Measurements from ENCODE around the gene ANTKMT. TPM values are rescaled to one million over a fixed set of nuclear protein-coding genes. Genes with fewer than 3 reads are reported as not detected.

The ANTKMT gene
- total and polyA plus RNA-seq, 2 of the 8 experiments (the other 6 are each of a cell fraction or from before 2014, with no cell fraction given): 26.5 to 26.6 TPM

GRCh38 chr16:726188-726437, 5.2 kb downstream of the ANTKMT start:
- peak overlapping the region; percentile 81 to 93 for H3K4me2 ChIP-seq (ENCODE audit: insufficient read depth in 1 of 2, low read depth in 2 of 2, low read length in 2 of 2)
- H3K4ac ChIP-seq (replicated peaks; ENCODE audit: insufficient read length, low read depth, low read length): no peak overlapping the region
- H2BK120ac ChIP-seq (replicated peaks; ENCODE audit: low read depth, low read length): no peak overlapping the region
- H3K27me3 ChIP-seq (replicated peaks in 1 of 4; ENCODE audit: control insufficient read depth in 3 of 4, extremely low read depth in 1 of 4, insufficient read depth in 3 of 4, low read length in 3 of 4): peaks cover 0 to 16% (median 5%) of the 10 kb centered on the region in 4 experiments; a peak in 4 of 7 replicates
- H3K9me3 ChIP-seq (ENCODE audit: insufficient read depth in 2 of 2, low read depth in 1 of 2, low read length in 1 of 2): no peaks in the 10 kb centered on the region; a peak in 1 of 4 replicates
- H3K79me1 ChIP-seq (ENCODE audit: low read depth, low read length): no peaks in the 10 kb centered on the region
- no peak for TF ChIP-seq TAF7 (optimal IDR thresholded peaks at IDR 0.05; ENCODE audit: borderline replicate concordance, low read depth, low read length)
- no peak for TF ChIP-seq RNF2 (IDR thresholded peaks at IDR 0.05; ENCODE audit: borderline replicate concordance, low read depth, low read length, missing control alignments, poor library complexity, severe bottlenecking)
- no peak for TF ChIP-seq CHD1 (IDR thresholded peaks at IDR 0.05; ENCODE audit: low read depth, low read length)
- peak; percentile 23 for TF ChIP-seq EZH2 (IDR thresholded peaks at IDR 0.05; ENCODE audit: low read depth, low read length, severe bottlenecking)
- no peak overlapping the region for H4K91ac ChIP-seq (replicated peaks; ENCODE audit: insufficient read length, low read length)
- no peak overlapping the region for H2BK5ac ChIP-seq (ENCODE audit: low read depth, low read length)
- peak overlapping the region; percentile 57 for H4K8ac ChIP-seq (ENCODE audit: extremely low read depth, insufficient read depth, low read length)
- H2BK15ac ChIP-seq (ENCODE audit: low read length): peak overlapping the region; percentile 81; the same call in 1 of the 2 replicates
- no peaks in the 10 kb centered on the region for H3K79me2 ChIP-seq (ENCODE audit: control insufficient read depth in 1 of 2, insufficient read depth in 2 of 2, low read length in 2 of 2)
- H3K4me1 ChIP-seq (replicated peaks in 1 of 4; ENCODE audit: control insufficient read depth in 3 of 4, insufficient read depth in 4 of 4, low read length in 3 of 4): peaks cover 0 to 14% (median 8%) of the 10 kb centered on the region in 4 experiments; a peak in 5 of 7 replicates
- FAIRE-seq (no peak), DNase-seq (ENCODE audit: low read depth in 1 of 2, low spot score in 2 of 2) (no peak)
- H2AFZ ChIP-seq (ENCODE audit: low read length): no peak overlapping the region
- peaks cover 19% of the 10 kb centered on the region; the same call in 1 of the 2 replicates for H3K23me2 ChIP-seq (ENCODE audit: low read depth, low read length)
- no peak overlapping the region for H3K27ac ChIP-seq (ENCODE audit: low read depth, low read length)
- H3K56ac ChIP-seq (replicated peaks; ENCODE audit: insufficient read length, low read depth, low read length): no peak overlapping the region
- peak overlapping the region; percentile 33 to 83 (median 50); a peak in 4 of 8 replicates for H3K4me3 ChIP-seq (ENCODE audit: extremely low read depth in 1 of 4, insufficient read depth in 2 of 4, low read depth in 3 of 4, low read length in 4 of 4)
- 0 out of 2 replicates have a peak overlapping the region, but pooled peaks have one; percentile 71 for H3K18ac ChIP-seq (ENCODE audit: extremely low read depth, low read length)
- 43% methylated on average over 9 of the region's 9 CpGs; no CpG with 5 or more reads in 1 of the 2 experiments for WGBS, 2 experiments (ENCODE audit: extremely low coverage in 1 of 2, insufficient coverage in 1 of 2, insufficient read length in 1 of 2, insufficient replicate concordance in 2 of 2, low coverage in 1 of 2, low lambda C conversion rate in 2 of 2, missing lambda C conversion rate in 1 of 2)
- H2BK12ac ChIP-seq (ENCODE audit: low read depth, low read length): 0 out of 2 replicates have a peak overlapping the region, but pooled peaks have one; percentile 68
- no peak overlapping the region for H3K23ac ChIP-seq (ENCODE audit: insufficient read length)
- POLR2A ChIA-PET (ENCODE audit: partially characterized antibody): interaction anchor here (0.8 to 23.0 kb wide), 14 partner anchors 1 to 77 kb away, joined by 3 to 353 read pairs (median 6); partner anchors contain the start of genes ANTKMT, CCDC78, CHTF18 and CIAO3
- peaks cover 0 to 6% (median 0%) of the 10 kb centered on the region in 4 experiments; a peak in 1 of 8 replicates for H3K36me3 ChIP-seq (ENCODE audit: control insufficient read depth in 2 of 4, insufficient read depth in 4 of 4, low read length in 3 of 4)
- no peak overlapping the region for H3K9ac ChIP-seq (replicated peaks in 1 of 4; ENCODE audit: extremely low read depth in 1 of 4, low read depth in 3 of 4, low read length in 3 of 4)
- no peak overlapping the region for H3K14ac ChIP-seq (ENCODE audit: insufficient read length)
- H4K20me1 ChIP-seq (replicated peaks in 1 of 2; ENCODE audit: control insufficient read depth in 1 of 2, insufficient read depth in 2 of 2, low read length in 2 of 2): peaks cover 3 to 12% of the 10 kb centered on the region in 2 experiments
- H2BK20ac ChIP-seq (ENCODE audit: low read length): no peak overlapping the region
- H4K5ac ChIP-seq (ENCODE audit: insufficient read length, low read depth, low read length): no peak overlapping the region
- no peak overlapping the region for H2AK5ac ChIP-seq (ENCODE audit: low read depth, low read length)
- CTCF ChIA-PET (ENCODE audit: partially characterized antibody): interaction anchor here (0.9 to 35.8 kb wide), 5 partner anchors 9 to 330 kb away, joined by 3 to 977 read pairs (median 424); partner anchors contain the start of genes ANTKMT, CCDC78, CHTF18 and CIAO3
